GM18951 (cell line): ENCODE data around the gene SKIC8.

Experiments
- POLR2A ChIP-seq: IDR thresholded peaks from 4 replicates; pipeline ENCODE4 v1.6.1; 2011; ENCODE audit warnings: mild to moderate bottlenecking; ENCODE audit not compliant: insufficient read length, insufficient read depth; ENCODE audit errors: extremely low read depth
- in situ Hi-C: fragments of 300-500 bp; cut with MboI; formaldehyde crosslinking; loops from one replicate; pipeline ENCODE4 v1.12.0; 2022; ENCODE audit warnings: low sequenced_read_pairs, mixed read lengths, inconsistent platforms; ENCODE audit not compliant: unreplicated experiment

The SKIC8 gene

GRCh38 chr15:78334845-78335244, 35.4 kb upstream of the SKIC8 start:
- TF ChIP-seq POLR2A, result no peak
- in situ Hi-C loops, result no loop called here

- in situ Hi-C loops, result no loop called here
- TF ChIP-seq POLR2A, result no peak
These were observed 30.2 kb upstream of the SKIC8 start for GRCh38 chr15:78329625-78330024.

- no peak for TF ChIP-seq POLR2A
- in situ Hi-C loops, result no loop called here
These were observed 28.1 kb upstream of the SKIC8 start for GRCh38 chr15:78327466-78327865.

DNA sequence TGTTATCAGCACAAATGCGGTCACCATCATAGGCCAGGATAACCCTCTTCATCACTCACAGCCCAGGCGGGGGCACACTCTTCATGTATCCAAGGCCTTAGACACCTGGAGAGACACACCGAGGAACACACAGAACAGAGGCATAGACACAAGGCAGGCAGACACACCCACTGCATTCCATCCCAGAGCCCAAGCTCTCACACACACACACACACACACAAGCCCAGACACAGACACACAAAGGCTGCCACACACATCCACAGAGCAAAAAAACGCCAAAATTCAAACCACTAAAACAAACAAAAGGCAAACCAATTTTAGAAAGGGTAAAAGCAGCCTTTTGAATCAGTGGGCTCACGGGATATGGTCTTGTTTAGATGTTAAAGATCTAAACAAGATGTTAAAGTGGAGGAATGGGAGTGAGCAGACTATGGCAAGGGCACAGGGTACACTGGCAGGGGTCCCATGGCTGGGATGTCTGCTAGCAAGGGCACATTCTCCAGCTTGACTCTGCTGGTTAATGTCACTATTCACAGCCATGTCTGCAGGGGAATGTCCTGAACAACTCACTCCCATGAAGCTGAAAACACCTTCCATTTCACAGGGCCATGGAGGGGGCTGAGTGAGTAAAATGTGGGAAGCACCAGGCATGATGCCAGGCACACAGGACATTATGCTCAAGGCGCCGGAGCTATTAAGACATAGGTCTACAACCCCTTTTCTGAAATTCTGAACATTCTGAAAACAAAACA, 25.9 kb upstream of the SKIC8 start:
- no peak for TF ChIP-seq POLR2A
- in situ Hi-C loops, result no loop called here

GRCh38 chr15:78324144-78324543, 24.7 kb upstream of the SKIC8 start:
- in situ Hi-C loops, result no loop called here
- TF ChIP-seq POLR2A, result no peak

DNA sequence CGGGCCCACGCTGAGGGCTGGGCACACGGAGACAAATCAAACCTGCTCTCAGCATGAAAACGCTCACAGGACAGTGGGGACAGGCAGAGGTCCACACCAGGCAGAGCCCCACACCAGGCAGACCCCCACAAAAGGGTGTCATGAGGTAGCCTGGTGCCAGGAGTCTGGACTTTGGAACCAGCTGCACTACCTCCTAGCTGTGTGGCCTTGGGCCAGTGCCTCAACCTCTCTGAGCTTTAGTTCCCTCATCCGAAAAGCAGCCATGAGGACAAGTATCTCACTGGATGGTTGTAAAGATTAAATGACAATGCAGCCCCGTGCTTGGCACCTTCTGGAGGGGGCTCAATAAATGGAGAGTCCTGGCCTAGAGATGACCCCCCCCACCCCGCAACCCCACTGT, 24.3 kb upstream of the SKIC8 start:
- TF ChIP-seq POLR2A, result no peak
- in situ Hi-C loops, result no loop called here

DNA sequence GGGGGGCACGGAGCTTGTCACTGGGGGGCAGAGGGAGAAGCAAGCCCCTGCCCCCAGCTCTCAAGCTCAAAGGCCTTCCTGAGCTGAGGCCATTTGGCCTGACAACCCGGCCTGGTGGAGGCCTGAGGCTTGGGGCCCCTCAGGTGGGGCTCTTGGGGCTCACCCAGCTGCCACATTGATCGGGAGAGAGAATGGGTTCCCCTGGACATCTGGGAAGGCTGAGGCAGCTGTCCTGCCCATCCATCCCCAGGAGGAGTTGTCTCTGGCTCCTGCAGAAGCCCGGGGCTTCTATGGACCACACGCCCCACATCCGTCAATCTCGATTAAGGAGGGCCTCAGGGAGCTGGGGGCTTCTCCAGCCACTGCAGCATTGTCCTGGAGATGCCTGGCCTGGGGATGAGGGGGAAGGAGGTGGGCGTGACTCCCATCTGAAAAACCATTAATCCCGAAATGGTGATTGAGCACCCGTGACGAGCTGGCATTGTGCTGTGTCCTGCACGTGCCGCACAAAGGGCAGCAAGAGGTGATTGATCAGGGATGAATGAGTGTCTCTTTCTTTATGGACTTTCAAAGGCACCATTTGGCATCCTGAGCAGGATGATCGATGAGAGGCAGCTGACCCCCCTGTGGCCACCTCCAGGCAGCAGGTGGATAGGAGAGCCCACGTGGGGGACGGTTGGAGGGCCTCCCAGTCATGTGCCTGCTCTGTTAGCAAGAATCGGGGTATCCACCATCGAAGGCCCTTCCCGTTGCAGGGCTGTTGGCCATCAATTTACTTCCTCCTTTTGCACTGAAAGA, 23.5 kb upstream of the SKIC8 start:
- in situ Hi-C loops, result no loop called here
- TF ChIP-seq POLR2A, result no peak

GRCh38 chr15:78322243-78322642, 22.8 kb upstream of the SKIC8 start:
- no peak for TF ChIP-seq POLR2A
- in situ Hi-C loops, result no loop called here

DNA sequence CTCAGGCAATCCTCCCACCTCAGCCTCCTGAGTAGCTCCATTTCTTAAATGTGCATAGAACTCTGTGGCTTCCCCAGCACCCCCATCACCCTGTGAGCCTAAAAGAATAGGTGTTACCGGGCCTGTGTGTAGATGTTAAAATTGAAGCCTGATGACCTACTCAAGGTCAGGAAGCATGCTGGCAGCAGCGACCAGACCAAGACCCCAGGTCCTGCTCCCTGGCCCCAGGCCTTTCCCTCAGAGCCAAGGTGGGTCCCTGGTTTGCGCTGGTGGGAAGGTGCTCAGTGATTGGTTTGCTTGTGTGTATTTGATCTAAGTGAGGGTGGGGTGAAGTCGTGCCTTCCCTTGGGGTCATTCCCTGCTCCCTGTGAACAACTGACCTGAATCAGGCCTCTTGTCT, 22.4 kb upstream of the SKIC8 start:
- in situ Hi-C loops, result no loop called here
- no peak for TF ChIP-seq POLR2A

- in situ Hi-C loops, result no loop called here
- no peak for TF ChIP-seq POLR2A
These were observed 21.7 kb upstream of the SKIC8 start for GRCh38 chr15:78321041-78321570.

DNA sequence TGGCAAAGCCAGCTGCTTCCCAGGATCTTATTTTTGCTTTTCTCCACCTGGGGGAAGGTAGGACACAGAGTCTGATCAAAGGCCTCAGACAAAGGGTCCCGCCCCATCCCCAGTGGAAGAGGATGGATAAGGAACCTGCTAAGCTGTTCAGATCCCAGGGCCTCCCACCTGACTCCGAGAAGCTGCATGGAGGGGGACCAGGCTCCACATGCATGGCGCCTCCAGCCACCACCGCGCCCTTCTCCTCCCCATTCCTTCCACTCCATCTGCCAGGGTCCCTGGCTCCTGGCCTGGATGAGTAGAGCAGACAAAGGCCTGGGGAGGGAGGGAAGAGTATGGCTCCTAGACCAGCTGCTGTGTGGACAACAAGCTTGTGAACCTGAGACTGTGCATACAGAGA, 20.8 kb upstream of the SKIC8 start:
- in situ Hi-C loops, result no loop called here
- TF ChIP-seq POLR2A, result no peak

DNA sequence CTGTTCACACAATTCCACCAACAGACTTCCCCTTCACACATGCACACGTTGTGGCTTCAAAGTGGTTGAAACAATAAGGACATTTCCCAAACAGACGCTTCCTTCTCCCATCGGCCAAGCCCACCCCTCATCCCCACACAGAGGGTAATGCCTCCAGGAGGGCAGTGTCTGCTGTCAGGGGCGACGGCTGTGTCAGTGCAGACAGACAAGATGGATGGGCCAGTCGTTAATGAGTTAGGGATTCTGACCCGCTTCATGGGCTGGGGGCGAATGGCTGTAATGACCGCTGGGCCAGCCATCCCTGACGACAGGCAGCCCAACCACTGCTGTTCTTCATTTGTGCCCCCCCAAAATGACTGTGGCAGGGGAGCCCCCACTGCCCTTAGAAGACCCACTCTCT, 20.2 kb upstream of the SKIC8 start:
- no peak for TF ChIP-seq POLR2A
- in situ Hi-C loops, result no loop called here

DNA sequence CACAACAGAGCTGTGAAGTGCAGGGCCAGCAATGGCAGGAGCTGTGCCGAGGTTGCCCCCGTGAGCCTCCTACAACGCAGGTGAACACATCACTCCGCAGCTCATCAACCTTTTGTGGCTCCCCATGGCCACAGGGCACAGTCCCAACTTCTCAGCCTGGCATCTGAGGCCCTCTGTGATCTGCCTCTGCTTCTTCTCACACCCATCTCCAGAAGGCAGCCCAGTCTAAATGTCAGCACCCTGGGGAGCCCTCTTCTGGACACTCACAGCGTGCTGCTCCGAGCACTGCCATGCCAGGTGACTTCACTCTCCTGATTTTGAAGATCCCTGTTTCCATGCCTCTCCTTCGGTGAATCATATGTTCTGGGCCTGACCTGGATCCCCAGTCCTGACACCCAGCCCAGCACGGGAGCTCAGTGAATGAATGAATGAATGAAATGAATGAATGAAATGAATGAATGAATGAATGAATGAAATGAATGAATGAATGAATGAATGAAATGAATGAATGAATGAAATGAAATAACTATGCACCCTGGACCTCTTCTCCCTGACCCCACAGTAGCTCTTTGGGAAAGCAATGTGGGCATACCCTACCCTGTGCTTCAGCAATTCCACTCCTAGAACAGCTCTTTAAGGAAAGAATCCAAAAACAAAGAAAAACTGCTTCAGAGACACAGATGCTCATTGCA, 17.9 kb upstream of the SKIC8 start:
- TF ChIP-seq POLR2A, result no peak
- in situ Hi-C loops, result no loop called here
